Hematopoietic multipotent progenitor cell (in vitro differentiated cells): ENCODE measurements around the gene KLHL12. TPM values are rescaled to one million over a fixed set of nuclear protein-coding genes. Genes with fewer than 3 reads are reported as not detected.

Experiments used
- DNase-seq, 3 donors: peaks; one replicate each; pipeline ENCODE4 v3.0.0-alpha.2; 2011 to 2015; ENCODE audit warnings: low read depth in 2 of 3, low spot score in 2 of 3
- small RNA-seq: library from RNA; depleted of rRNA; stranded (forward); fragments of <200 nt; gene quantifications from one replicate; pipeline ENCODE3, GENCODE V24; 2012
- total RNA-seq: library from RNA; depleted of rRNA; stranded (reverse); fragments of >200 nt; gene quantifications from one replicate; pipeline ENCODE4 v1.2.3, GENCODE V29; 2012

KLHL12 gene
- total RNA-seq, 1 donor: 22.4 TPM

DNA sequence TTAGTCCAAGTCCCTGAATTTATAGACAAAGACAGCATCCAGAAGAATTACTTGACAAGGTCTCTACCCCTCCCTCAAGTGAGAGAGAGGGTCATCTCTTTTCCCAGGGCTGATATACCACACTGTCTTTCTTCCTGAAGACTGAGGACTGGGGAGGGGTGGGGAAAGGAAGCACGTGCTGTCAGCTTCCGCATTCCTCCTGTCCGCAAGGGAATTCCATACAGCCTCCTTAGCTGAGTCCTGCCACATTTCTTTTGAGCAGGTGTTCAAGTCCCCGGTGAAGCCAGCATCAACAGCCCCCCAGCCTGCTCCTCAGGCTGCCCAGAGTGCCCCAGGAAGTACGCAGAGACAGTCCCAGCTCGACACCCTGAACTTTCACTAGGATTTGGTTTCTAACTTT, 82.1 kb downstream of the KLHL12 start:
- no peak for DNase-seq

DNA sequence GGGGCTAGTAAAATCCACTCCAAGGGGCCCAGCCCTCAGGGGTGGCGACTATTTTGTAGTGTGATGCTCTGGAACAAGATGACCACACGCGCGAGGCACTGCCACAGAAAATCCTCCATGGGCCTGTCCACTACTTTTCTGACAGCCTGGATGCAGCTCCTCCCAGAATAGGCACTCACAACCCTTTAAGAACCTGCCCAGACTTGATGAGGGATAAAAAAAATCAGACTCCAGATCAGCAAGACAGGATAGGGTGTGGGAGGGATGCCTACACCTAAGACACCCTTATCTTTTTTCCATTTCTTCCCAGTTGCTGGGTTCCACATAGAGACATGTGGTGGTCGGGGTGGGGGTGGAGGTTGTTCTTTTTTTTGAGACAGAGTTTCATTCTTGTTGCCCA, 82.8 kb downstream of the KLHL12 start:
- DNase-seq: no peak

DNA sequence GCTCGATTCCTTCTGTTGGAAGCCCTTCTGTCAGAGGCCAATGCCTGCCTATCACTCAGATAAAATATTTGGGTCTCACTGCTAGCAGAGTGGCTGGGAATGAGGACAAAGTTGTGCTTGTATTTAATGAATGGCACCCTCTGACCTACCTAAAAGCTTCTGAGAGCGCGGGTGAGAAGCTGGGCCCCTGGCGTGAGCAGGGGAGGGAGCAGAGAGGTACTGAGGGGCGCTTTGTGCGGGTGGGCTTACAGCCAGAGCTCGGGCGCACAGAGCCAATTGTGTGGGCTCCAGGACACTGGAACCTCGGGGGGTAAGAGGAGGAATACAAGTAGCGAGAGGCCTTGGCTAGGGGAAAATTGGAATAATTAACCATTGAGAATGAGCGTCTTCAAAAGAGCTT, 84.0 kb downstream of the KLHL12 start:
- no peak for DNase-seq

Small RNA genes within 50 kb of the gene (small RNA-seq; reads per million reads assigned to genes)
- not detected for gene RF00019

Other genes starting within 250 kb of the KLHL12 start
- not detected for gene SYT2, start 216.8 kb downstream of the KLHL12 start, total RNA-seq
- gene KDM5B, start 118.8 kb downstream of the KLHL12 start, total RNA-seq: 103 TPM
- 1.1 TPM for gene PCAT6, start 116.3 kb downstream of the KLHL12 start, total RNA-seq
- gene RABIF, start 38.1 kb downstream of the KLHL12 start, total RNA-seq: 8.1 TPM
- gene ADIPOR1, start 31.1 kb upstream of the KLHL12 start, total RNA-seq: 51.7 TPM
- 41.5 TPM for gene CYB5R1, start 40.0 kb upstream of the KLHL12 start, total RNA-seq
- 74.1 TPM for gene TMEM183A, start 80.1 kb upstream of the KLHL12 start, total RNA-seq
- under 0.01 TPM for gene PPFIA4, start 99.3 kb upstream of the KLHL12 start, total RNA-seq
- not detected for gene MYOG, start 158.8 kb upstream of the KLHL12 start, total RNA-seq
- gene ADORA1, start 200.5 kb upstream of the KLHL12 start, total RNA-seq: not detected
- gene MYBPH, start 248.6 kb upstream of the KLHL12 start, total RNA-seq: not detected